Measurements from ENCODE around the gene ZNF829.

- TF ChIP-seq CTCF (IDR thresholded peaks at IDR 0.05), result no peak
- TF ChIP-seq POLR2A (IDR thresholded peaks at IDR 0.05), result no peak
Measured at GRCh38 chr19:36916991-36917390, 900 bp upstream of the ZNF829 start.
